Mesenteric fat pad (tissue), 1 donor: ENCODE measurements around the gene SLC30A10. TPM values are rescaled to one million over a fixed set of nuclear protein-coding genes. Genes with fewer than 3 reads are reported as not detected.
"Not testable (repeated sequence)": the region's sequence is repeated elsewhere in the genome, so short reads cannot be mapped to it uniquely, and the experiment has no call there.

Source experiments
- DNase-seq: peaks from one replicate; pipeline ENCODE4 v3.0.0-alpha.2; 2020; ENCODE audit warnings: low spot score
- long read RNA-seq: library from polyadenylated mRNA; unstranded; transcript quantifications from one replicate; pipeline ENCODE4 v2.0.0, GENCODE V29; 2020
- total RNA-seq: library from RNA; stranded (reverse); fragmentation: NEBNext Ultra II Directional; extraction: Animal tissue kit (Norgen Biotek cat#: 25700); gene quantifications from one replicate; pipeline ENCODE4 v1.2.1, GENCODE V29; 2021
- donor health status: DM: yes; HTN: yes; CAD: no.

Gene SLC30A10
- 0.19 TPM for total RNA-seq
- long read RNA-seq, partial matches to known transcripts: 0 of 1 reads
- long read RNA-seq, other reads (novel, unspliced or antisense): 0 of 1 reads

- DNase-seq: no peak
Measured at GRCh38 chr1:219927956-219928790, at the start of gene SLC30A10. TSS of gene SLC30A10 (minus strand) at chr1:219928557. CDS start at chr1:219928440, 117 bp downstream.

- DNase-seq: no peak
Measured at GRCh38 chr1:219973213-219973612, 44.9 kb upstream of the SLC30A10 start.

GRCh38 chr1:219967361-219967760, 39.0 kb upstream of the SLC30A10 start:
- no peak for DNase-seq

- no peak for DNase-seq
Measured at GRCh38 chr1:219966071-219966349, 37.7 kb upstream of the SLC30A10 start.

GRCh38 chr1:219965285-219966070, 37.1 kb upstream of the SLC30A10 start:
- no peak for DNase-seq

- DNase-seq: no peak
Measured at GRCh38 chr1:219963432-219963831, 35.1 kb upstream of the SLC30A10 start.

GRCh38 chr1:219961684-219962083, 33.3 kb upstream of the SLC30A10 start:
- DNase-seq: no peak

GRCh38 chr1:219959540-219960203, 31.3 kb upstream of the SLC30A10 start:
- no peak for DNase-seq

GRCh38 chr1:219958875-219959417, 30.6 kb upstream of the SLC30A10 start:
- no peak for DNase-seq

GRCh38 chr1:219954736-219955421, 26.5 kb upstream of the SLC30A10 start:
- DNase-seq: no peak

GRCh38 chr1:219954052-219954451, 25.7 kb upstream of the SLC30A10 start:
- DNase-seq: no peak

- no peak for DNase-seq
Measured at GRCh38 chr1:219952361-219952760, 24.0 kb upstream of the SLC30A10 start.

GRCh38 chr1:219949227-219949626, 20.9 kb upstream of the SLC30A10 start:
- DNase-seq: not testable (repeated sequence)

GRCh38 chr1:219948766-219949165, 20.4 kb upstream of the SLC30A10 start:
- DNase-seq: not testable (repeated sequence)

GRCh38 chr1:219945795-219946194, 17.4 kb upstream of the SLC30A10 start:
- no peak for DNase-seq

- DNase-seq: no peak
Measured at GRCh38 chr1:219941179-219942118, 13.1 kb upstream of the SLC30A10 start.

GRCh38 chr1:219940707-219941106, 12.3 kb upstream of the SLC30A10 start:
- DNase-seq: no peak

GRCh38 chr1:219938706-219939105, 10.3 kb upstream of the SLC30A10 start:
- DNase-seq: no peak

GRCh38 chr1:219933763-219934162, 5.4 kb upstream of the SLC30A10 start:
- not testable (repeated sequence) for DNase-seq

GRCh38 chr1:219931033-219931432, 2.7 kb upstream of the SLC30A10 start:
- no peak for DNase-seq
